Osteocyte (in vitro differentiated cells): Measurements from ENCODE around the gene ASTN2. TPM values are rescaled to one million over a fixed set of nuclear protein-coding genes. Genes with fewer than 3 reads are reported as not detected.
"Not testable (repeated sequence)": the region's sequence is repeated elsewhere in the genome, so short reads cannot be mapped to it uniquely, and the experiment has no call there.

Experiments used
- DNase-seq: peaks from one replicate; pipeline ENCODE4 v3.0.0; 2021; ENCODE audit warnings: mixed read lengths; ENCODE audit not compliant: unreplicated experiment; ENCODE audit errors: extremely low spot score
- H3K27ac Mint-ChIP-seq: one replicate; pipeline ENCODE4 v1.8.0; 2021; ENCODE audit warnings: mild to moderate bottlenecking, mixed read lengths; ENCODE audit not compliant: unreplicated experiment
- H3K27me3 Mint-ChIP-seq: one replicate; pipeline ENCODE4 v1.8.0; 2021; ENCODE audit warnings: mixed read lengths; ENCODE audit not compliant: unreplicated experiment
- H3K36me3 Mint-ChIP-seq: one replicate; pipeline ENCODE4 v1.8.0; 2021; ENCODE audit warnings: mixed read lengths; ENCODE audit not compliant: unreplicated experiment
- H3K4me1 Mint-ChIP-seq: one replicate; pipeline ENCODE4 v1.8.0; 2021; ENCODE audit warnings: mixed read lengths; ENCODE audit not compliant: unreplicated experiment
- H3K4me3 Mint-ChIP-seq: one replicate; pipeline ENCODE4 v1.8.0; 2021; ENCODE audit warnings: mild to moderate bottlenecking, moderate library complexity, mixed read lengths; ENCODE audit not compliant: unreplicated experiment
- H3K9me3 Mint-ChIP-seq: one replicate; pipeline ENCODE4 v1.8.0; 2021; ENCODE audit warnings: mixed read lengths; ENCODE audit not compliant: unreplicated experiment
- total RNA-seq: library from RNA; stranded (reverse); gene quantifications from 2 replicates; pipeline ENCODE4 v1.2.1, GENCODE V29; 2021
- TF ChIP-seq, protein P1 (sequence below): fragments of 200-600 bp; sonication (generic); IDR thresholded peaks from 2 replicates; pipeline ENCODE4 v1.5.0; 2021; ENCODE audit warnings: antibody characterized with exemption, mild to moderate bottlenecking, moderate library complexity

ASTN2 gene
- total RNA-seq, 1 donor from 2014 or later, result 2.3 TPM

DNA sequence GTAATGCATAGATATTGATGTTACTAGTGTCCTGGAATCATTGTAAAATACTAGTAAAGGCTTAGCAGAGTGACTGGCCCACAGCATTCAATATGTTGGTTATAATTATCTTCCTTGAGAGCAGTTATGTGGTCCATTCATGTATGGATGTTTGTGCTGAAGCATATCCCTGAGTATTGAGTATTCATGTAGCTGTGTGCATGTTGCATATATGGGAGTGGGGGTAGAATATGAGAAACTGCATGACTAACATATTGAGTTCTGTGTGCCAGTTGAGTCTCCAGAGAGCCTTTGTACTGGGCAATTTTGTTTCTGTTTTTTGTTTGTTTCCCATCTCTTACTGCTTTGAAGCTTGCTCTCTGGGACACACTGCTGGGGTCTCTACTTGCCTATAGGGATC, 950.4 kb downstream of the ASTN2 start:
- Mint-ChIP-seq H3K4me1 (peaks cover 20% of the 10 kb centered on the region), H3K27ac (no peak overlapping the region), H3K4me3 (no peak overlapping the region), H3K9me3 (no peaks in the 10 kb centered on the region), H3K27me3 (no peaks in the 10 kb centered on the region), H3K36me3 (no peaks in the 10 kb centered on the region)
- DNase-seq, result no peak
- TF ChIP-seq, protein P1, sequence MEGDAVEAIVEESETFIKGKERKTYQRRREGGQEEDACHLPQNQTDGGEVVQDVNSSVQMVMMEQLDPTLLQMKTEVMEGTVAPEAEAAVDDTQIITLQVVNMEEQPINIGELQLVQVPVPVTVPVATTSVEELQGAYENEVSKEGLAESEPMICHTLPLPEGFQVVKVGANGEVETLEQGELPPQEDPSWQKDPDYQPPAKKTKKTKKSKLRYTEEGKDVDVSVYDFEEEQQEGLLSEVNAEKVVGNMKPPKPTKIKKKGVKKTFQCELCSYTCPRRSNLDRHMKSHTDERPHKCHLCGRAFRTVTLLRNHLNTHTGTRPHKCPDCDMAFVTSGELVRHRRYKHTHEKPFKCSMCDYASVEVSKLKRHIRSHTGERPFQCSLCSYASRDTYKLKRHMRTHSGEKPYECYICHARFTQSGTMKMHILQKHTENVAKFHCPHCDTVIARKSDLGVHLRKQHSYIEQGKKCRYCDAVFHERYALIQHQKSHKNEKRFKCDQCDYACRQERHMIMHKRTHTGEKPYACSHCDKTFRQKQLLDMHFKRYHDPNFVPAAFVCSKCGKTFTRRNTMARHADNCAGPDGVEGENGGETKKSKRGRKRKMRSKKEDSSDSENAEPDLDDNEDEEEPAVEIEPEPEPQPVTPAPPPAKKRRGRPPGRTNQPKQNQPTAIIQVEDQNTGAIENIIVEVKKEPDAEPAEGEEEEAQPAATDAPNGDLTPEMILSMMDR, result no peak

DNA sequence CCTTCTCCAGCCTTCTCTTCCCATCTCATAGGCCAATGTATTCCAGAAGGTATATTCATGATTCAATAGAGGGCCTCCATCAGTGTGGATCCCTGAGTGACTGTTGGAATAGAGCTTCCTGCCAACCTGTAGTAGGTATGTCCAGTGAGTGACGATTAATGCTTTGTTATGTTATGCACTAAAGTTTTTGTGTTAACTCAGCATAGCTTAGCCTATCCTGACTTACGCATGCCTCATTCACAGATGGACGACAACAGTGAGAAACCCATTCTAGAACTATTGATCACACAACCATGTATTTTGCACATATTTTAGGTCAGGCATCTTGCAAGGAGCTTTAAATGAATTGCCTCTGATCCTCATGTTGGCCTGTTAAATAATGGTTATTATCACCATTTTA, 953.2 kb downstream of the ASTN2 start:
- Mint-ChIP-seq H3K27ac (no peak overlapping the region), H3K4me1 (no peaks in the 10 kb centered on the region), H3K27me3 (no peaks in the 10 kb centered on the region), H3K36me3 (peaks cover 2% of the 10 kb centered on the region), H3K9me3 (peaks cover 6% of the 10 kb centered on the region), H3K4me3 (no peak overlapping the region)
- TF ChIP-seq, protein P1, result no peak
- DNase-seq, result no peak

DNA sequence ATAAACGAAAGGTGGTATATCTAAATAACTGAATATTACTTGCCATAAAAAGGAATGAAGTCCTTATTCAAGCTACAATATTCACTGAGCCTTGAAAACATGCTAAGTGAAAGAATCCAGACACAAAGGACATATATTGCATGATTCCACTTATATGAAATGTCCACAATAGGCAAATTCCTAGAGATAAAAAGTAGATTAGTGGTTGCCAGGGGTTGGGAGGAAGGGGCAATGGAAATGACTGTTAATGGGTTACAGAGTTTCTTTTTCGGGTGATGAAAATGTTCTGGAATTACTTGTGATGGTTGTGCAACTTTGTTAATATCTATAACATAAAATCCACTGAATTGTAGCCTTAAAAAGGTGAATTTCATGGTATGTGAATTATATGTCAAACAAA, 954.8 kb downstream of the ASTN2 start:
- Mint-ChIP-seq H3K9me3 (peaks cover 14% of the 10 kb centered on the region), H3K27me3 (no peaks in the 10 kb centered on the region), H3K4me3 (no peak overlapping the region), H3K4me1 (no peaks in the 10 kb centered on the region), H3K36me3 (peaks cover 4% of the 10 kb centered on the region), H3K27ac (no peak overlapping the region)
- TF ChIP-seq, protein P1, result no peak
- DNase-seq, result no peak

DNA sequence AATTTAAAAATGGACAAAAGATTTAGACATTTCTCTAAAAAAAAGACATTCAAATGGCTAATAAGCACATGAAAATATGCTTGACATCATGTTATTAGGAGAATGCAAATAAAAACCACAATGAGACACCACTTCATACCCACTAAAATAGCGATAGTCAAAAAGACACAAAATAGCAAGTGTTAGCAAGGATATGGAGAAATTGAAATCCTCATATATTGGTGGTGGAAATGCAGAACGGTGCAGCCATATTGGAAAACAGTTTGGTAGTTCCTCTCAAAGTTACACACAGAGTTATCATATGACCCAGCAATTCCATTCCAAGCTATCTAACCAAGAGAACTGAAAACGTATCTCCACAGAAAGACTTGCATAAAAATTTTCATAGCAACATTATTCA, 955.3 kb downstream of the ASTN2 start:
- TF ChIP-seq, protein P1, result no peak
- H3K27ac Mint-ChIP-seq, result no peak overlapping the region
- no peaks in the 10 kb centered on the region for H3K27me3 Mint-ChIP-seq
- H3K36me3 Mint-ChIP-seq, result peaks cover 4% of the 10 kb centered on the region
- no peak for DNase-seq
- no peaks in the 10 kb centered on the region for H3K4me1 Mint-ChIP-seq
- no peak overlapping the region for H3K4me3 Mint-ChIP-seq
- peaks cover 14% of the 10 kb centered on the region for H3K9me3 Mint-ChIP-seq

DNA sequence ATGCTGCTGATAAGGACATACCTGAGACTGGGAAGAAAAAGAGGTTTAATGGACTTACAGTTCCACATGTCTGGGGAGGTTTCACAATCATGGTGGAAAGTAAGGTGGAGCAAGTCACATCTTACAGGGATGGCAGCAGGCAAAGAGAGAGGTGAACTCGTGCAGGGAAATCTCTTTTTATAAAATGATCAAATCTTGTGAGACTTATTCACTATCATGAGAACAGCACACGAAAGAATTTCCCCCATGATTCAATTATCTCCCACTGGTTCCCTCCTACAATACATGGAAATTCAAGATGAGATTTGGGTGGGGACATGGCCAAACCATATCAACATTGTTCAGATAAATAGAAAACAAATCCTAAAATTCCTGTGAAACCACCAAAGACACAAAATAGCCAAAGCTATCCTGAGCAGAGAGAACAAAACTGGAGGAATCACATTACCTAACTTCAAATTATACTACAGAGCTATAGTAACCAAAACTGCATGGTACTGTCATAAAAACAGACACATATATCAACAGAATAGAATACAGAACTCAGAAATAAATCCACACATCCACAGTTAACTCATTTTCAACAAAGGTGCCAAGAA, 958.3 kb downstream of the ASTN2 start:
- Mint-ChIP-seq H3K4me1 (peaks cover 12% of the 10 kb centered on the region), H3K27me3 (no peaks in the 10 kb centered on the region), H3K9me3 (peaks cover 14% of the 10 kb centered on the region), H3K27ac (no peak overlapping the region), H3K4me3 (no peak overlapping the region), H3K36me3 (peaks cover 4% of the 10 kb centered on the region)
- TF ChIP-seq, protein P1, result no peak
- no peak for DNase-seq

DNA sequence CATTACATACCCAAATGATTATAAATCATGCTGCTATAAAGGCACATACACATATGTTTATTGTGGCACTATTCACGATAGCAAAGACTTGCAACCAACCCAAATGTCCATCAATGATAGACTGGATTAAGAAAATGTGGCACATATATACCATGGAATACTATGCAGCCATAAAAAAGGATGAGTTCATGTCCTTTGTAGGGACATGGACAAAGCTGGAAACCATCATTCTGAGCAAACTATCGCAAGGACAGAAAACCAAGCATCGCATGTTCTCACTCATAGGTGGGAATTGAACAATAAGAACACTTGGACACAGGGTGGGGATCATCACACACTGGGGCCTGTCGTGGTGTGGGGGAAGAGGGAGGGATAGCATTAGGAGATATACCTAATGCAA, 960.3 kb downstream of the ASTN2 start:
- peaks cover 14% of the 10 kb centered on the region for H3K9me3 Mint-ChIP-seq
- not testable (repeated sequence) for DNase-seq, H3K27ac Mint-ChIP-seq, H3K27me3 Mint-ChIP-seq, H3K4me3 Mint-ChIP-seq, H3K36me3 Mint-ChIP-seq
- peaks cover 32% of the 10 kb centered on the region for H3K4me1 Mint-ChIP-seq
